Activated CD4-positive, alpha-beta T cell treated with anti-CD3 and anti-CD28 coated beads, Interleukin-2, amount 50 U/mL, for 4 hours (primary cell): ENCODE data around the gene SLC25A24.
A peak's percentile ranks its signal among the peaks of the same experiment; 100 is the strongest.
"Not testable (repeated sequence)": the region's sequence is repeated elsewhere in the genome, so short reads cannot be mapped to it uniquely, and the experiment has no call there.

Experiments used
- DNase-seq, 2 experiments: peaks; one replicate each; pipeline ENCODE4 v3.0.0-alpha.2; 2020

SLC25A24 gene

DNA sequence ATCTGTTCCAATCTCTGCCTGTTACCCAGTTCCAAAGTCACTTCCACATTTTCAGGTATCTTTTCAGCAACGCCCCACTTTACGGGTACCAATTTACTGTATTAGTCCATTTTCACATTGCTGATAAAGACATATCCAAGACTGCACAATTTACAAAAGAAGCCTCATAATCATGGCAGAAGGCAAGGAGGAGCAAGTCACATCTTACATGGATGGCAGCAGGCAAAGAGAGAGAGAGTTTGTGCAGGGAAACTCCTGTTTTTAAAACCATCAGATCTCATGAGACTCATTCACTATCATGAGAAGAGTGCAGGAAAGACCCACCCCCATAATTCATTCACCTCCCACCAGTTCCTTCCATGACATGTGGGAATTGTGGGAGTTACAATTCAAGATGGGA lies 67.0 kb downstream of the SLC25A24 start:
- not testable (repeated sequence) for DNase-seq

GRCh38 chr1:108132367-108132766 lies 67.8 kb downstream of the SLC25A24 start:
- DNase-seq, result not testable (repeated sequence)

GRCh38 chr1:108131281-108131680 lies 68.9 kb downstream of the SLC25A24 start:
- not testable (repeated sequence) for DNase-seq

DNA sequence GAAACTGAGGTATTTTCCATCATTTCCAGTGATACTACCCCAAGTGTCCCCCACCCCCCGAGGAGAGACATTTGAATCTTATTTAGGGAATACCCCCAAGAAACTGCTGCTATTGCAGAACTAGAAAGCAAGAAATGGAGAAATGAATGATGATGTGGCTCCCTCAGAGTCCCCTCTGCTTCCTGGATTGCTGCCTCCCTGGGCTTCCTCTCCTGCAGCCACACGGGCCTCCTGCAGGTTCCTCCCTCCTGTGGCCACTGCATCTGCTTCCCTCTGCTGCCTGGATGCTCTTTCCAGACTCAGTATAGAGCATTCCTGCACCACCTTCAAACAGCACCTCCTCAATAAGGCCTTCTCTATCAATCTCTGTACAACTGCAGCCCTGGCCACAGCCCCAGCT lies 69.3 kb downstream of the SLC25A24 start:
- no peak for DNase-seq

DNA sequence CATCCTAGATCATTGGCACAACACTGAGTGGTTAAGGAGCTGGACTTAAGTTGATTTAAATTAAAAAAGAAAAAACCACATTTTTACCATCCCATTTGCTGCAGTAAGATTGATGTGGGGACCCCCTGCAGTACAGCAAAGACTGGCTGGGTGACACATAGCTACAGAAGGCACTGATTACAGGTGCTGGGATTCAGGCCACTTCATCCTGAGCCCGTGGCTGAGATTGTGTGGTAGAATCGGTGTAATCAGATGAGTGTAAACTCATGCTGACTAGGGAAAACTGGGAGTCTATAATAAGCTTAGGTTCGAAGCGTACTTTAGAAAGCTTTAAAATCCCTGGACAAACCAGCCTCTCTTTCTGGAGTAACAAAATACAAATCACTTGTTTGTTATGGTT lies 70.1 kb downstream of the SLC25A24 start:
- DNase-seq, result no peak

- peak; percentile 48 to 53 for DNase-seq
Measured at GRCh38 chr1:108125312-108126138, 74.6 kb downstream of the SLC25A24 start.

DNA sequence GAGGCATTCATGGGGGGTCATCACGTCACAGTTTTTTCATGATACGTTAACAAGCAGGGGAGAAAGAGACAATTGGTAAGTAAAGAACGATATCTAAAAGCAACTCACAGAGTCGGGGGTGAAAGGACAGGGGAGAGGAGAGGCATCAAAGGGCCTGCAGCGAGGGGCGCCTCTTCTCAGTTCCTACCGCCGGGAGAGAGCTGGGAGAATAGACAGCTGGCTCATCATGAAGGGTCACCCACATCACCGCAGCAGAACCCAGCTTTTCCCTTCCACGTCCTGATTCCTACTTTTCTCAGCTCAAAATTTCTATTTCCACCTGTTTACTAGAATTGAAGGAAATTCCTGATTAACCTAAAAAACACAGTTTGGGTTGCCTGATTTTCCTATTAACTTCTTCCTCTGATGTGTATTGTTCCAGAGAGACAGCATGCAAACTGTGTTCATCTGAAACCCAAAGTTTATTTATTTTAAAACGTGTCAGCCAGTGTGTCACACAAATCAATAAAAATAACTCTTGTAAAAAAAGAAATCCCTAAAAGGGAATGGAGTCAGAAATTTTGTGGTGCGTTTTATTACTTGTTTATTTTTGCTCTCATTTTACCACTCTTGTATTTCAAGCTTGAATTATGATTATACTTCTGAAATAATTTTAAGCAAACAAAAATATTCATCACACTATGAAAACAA lies 75.4 kb downstream of the SLC25A24 start:
- DNase-seq, result no peak

DNA sequence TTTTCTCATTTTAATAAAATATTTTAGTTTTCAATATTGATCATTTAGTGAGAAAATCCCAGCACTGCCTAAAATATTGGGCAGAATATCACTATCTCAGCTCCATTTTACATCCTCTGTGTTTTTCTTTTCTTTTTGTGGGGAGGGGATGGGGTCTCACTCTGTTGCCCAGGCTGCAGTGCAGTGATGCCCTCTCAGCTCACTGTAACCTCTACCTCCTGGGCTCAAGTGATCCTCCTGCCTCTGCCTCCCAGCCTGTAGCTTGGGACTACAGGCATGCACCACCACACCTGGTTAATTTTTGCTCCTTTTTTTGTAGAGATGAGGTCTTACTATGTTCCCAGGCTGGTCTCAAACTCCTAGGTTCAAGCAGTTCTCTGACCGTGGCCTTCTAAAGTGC lies 76.1 kb downstream of the SLC25A24 start:
- DNase-seq, result no peak

DNA sequence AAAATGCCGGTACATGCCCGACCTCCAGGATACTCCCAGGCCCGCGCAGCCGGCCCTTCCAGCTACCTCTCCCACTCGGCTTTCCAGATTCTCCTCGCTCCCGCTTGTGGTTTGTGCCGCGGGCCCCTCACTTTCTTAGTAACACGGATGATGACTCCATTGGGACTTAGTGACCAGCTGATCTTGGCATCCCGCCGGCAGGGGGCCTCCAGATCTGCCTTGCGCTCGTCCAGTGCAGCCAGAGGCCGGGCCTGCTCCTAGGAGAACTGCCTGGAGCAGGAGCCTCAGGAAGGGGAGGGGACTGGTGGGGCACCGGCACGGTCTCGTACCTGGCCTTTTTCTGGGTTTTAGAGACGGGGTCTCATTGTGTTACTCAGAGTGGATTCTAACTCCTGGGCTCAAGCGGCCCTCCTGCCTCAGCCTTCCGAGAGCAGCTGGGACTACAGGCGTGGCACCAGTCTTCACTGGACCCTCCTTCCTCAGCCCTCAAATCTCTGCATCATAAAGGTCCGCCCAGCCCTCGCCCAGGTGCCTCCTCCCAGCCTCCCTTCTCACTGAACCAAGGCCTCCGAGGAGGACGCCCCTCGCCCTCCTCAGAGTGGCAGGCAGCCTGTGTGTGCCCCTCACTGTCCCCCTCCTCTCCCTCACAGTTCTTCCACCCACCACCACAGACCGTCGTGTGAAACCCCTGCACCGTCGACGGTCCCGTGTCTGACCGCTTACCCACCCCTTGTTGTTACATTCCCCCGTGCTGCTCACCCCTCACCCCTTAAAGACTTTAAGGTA lies 78.6 kb downstream of the SLC25A24 start:
- no peak for DNase-seq

DNA sequence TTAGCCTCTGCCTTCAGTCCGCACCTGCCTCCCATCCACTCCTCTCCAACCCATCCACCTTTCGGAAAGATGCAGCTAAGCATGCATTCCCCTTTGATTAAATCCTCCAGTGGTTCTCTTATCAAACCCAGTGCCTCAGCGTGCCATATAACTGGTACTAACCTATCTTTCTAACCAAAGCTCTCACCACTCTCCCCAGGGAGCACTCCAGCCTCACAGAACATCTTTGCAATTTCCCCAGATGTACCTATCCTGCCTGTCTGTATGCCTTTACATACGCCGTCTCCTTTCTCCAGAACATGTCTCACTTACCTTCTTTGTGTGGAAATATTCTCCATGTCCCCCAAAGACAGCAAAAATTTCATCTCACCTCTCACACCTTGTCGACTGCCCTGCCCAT lies 80.0 kb downstream of the SLC25A24 start:
- DNase-seq, result no peak

DNA sequence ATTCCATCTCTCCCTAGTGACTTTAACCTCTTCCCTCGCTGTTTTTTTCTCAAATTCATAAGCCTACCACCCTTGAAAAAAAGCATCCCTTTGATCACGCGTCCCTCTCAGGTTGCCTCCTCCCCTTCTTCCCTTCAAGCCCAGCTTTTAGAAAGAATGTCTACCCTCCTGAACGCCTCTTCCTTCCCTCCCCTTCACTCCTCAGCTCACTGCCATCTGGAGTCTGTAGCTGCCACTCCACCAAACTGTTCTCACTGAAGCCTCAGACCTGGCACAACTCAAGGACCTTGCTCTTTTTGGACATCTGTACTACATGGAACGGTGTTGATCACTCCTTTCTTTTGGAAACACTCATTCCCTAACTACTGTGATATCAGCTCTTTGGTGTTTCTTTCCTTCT lies 80.6 kb downstream of the SLC25A24 start:
- DNase-seq, result no peak

GRCh38 chr1:108117945-108118902 lies 81.9 kb downstream of the SLC25A24 start:
- DNase-seq, result no peak

DNA sequence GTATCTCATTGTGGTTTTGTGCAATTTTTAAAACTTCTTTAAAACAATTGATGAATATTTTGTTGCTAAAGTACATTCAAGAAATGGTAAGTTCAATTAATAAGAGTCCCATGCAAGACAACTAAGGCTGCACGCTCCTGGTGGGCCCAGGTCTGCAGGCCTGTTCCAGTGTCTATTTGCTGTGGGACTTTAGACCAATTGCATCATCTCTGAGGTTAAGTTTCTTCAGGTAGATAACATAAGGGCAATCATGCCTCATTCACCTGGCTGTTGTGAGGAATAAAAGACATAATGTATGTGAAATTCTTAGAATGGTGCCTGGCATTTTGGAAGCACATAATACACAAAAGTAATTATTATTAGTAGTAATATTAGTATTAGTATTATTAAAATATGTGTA lies 82.9 kb downstream of the SLC25A24 start:
- no peak for DNase-seq

DNA sequence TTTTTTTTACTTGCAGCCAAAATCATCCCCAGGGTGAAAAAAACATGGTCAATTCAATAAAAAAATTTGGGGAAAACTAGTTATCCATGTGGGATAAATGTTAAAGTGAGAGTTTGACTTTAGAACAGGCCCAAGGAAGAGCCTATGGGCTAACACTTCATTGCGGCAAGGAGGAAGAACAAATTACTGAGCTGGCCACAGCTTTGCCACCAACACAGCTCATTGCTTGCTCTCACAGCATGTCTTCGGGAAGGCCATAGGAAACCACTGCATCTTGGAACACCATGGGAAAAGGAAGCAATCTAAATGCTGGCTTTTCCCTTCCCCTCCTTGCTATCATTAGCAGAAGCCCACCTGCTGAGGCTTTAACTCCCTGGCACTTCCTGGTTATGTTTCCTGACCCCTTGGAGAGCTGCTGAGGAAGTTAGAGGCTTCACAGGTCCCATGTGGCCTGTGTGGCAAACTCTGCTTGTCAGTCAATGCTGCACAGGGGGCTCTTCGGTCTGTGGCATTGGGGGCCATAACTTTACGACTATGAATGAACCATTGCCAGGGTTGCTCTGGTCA lies 86.0 kb downstream of the SLC25A24 start:
- no peak for DNase-seq

DNA sequence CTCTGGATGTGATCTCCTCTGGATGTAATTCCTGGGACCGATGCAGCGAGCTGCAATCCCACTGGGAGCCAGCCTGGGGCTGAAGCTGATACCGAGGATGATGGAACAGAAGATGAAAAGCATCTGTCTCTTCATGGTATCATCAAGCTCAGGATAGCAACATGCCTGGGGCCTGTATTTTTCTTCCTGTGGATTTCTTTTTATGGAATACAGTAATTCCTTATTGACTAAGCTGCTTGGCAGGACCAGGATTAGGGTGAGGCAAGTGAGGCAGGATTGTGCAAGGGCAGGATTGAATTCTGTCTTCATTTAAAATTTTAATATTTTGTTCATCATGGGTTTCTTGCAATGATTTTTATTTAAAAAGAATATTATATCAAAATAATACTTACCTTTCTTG lies 86.6 kb downstream of the SLC25A24 start:
- no peak for DNase-seq

DNA sequence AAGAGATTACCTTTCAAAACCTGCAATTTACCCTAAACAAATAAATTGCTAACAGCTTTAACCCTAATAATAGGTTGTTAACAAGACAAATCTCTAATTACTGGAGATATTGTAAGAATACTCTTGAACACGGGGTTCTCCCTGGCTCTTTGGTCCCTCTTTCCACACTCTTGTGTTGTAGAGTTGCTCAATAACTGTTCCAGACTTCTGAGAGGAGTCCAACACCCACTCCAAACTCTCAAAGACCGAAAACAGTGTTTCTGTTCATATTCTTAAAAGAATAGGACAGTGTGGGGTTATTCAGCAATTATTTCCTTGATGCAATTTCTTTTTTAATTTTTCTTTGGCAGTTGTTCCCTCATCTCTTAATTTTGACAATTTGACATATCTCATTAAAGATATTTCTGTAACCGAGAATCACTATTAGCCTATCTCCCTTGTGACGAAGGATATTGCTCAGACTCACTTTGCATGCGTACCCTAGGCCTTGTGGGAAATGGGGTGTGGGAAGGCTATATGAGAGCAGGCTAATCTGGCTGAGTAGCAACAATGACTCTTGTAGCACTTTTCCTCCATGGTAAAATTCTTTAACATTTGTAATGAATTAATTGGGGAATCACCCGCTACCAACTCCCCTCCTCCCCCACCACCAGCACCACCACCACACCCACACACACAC lies 90.7 kb downstream of the SLC25A24 start:
- no peak for DNase-seq

DNA sequence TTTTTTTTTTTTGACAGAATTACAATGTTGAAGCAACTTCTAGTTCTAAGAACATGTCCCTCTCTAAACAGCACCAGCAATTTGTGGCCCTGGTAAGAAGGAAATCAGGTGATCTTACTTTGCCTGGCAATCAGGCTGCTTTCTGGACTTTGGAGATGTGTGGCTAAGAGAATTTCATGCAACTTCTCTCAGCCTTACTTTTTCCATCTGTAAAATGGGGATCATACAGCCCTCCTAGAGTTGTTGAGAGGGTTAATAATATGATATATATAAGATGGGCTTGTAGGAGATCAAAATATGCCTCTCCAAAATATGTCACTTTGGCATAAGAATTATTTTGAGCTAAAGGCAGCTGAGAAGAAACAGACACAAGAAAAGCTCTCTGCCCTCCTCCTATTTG lies 92.0 kb downstream of the SLC25A24 start:
- no peak for DNase-seq

DNA sequence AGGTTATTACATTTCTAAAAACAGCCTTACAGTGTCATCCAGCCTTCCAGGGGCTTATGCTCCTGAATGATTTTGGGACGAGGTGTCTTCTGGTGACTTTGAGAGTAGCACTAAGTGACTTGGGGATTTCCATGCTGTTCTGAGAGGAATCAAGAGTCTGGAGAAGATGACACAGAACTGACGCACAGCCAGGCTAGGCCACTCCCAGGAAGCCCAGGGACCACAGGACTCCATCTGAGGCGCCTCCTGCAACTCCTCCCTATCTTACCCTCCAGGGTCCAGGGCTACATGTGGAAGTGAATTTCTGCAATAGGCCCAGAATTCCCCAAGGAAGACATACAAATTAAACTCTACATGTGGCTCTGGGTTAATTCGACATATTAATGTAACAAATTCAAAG lies 92.5 kb downstream of the SLC25A24 start:
- peak; percentile 31 to 37 for DNase-seq

GRCh38 chr1:108106775-108107174 lies 93.4 kb downstream of the SLC25A24 start:
- no peak for DNase-seq

DNA sequence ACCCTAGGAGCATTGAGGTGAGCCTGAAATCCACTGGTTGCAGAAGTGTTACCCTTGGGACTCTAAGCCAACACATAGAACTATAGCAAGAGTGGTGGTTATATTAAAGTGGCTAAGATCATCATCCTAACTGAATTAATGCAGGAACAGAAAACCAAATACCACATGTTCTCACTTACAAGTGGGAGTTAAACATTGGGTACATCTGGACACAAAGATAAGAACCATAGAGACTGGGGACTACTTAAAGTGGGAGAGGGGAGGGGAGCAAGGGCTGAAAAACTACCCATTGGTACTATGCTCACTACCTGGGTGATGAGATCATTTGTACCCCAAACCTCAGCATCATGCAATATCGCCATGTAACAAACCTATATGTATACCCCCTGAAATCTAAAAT lies 100.0 kb downstream of the SLC25A24 start:
- DNase-seq, result no peak

GRCh38 chr1:108097018-108097417 lies 103.1 kb downstream of the SLC25A24 start:
- DNase-seq, result no peak
